HG03097 (cell line): ENCODE data around the gene KDM4C.
"Not testable (repeated sequence)": the region's sequence is repeated elsewhere in the genome, so short reads cannot be mapped to it uniquely, and the experiment has no call there.

Source experiments
- ATAC-seq: cut with Tn5 transposase; IDR thresholded peaks from one replicate; pipeline ENCODE4 v1.9.1; 2021; ENCODE audit not compliant: unreplicated experiment, low FRiP score

KDM4C gene

GRCh38 chr9:6763244-6763643 lies 5.5 kb downstream of the KDM4C start:
- ATAC-seq: no peak

- no peak for ATAC-seq
Observed at GRCh38 chr9:6764011-6764410, 6.2 kb downstream of the KDM4C start.

- no peak for ATAC-seq
Observed at GRCh38 chr9:6764523-6764922, 6.8 kb downstream of the KDM4C start.

- no peak for ATAC-seq
Observed at GRCh38 chr9:6764950-6765349, 7.2 kb downstream of the KDM4C start.

GRCh38 chr9:6765396-6765795 lies 7.6 kb downstream of the KDM4C start:
- ATAC-seq: no peak

GRCh38 chr9:6766606-6767005 lies 8.8 kb downstream of the KDM4C start:
- no peak for ATAC-seq

GRCh38 chr9:6768587-6768986 lies 10.8 kb downstream of the KDM4C start:
- not testable (repeated sequence) for ATAC-seq

GRCh38 chr9:6771722-6772121 lies 13.9 kb downstream of the KDM4C start:
- ATAC-seq: no peak

GRCh38 chr9:6777213-6777902 lies 19.6 kb downstream of the KDM4C start:
- no peak for ATAC-seq

- ATAC-seq: no peak
Observed at GRCh38 chr9:6779417-6780241, 21.9 kb downstream of the KDM4C start.

GRCh38 chr9:6780690-6781089 lies 22.9 kb downstream of the KDM4C start:
- ATAC-seq: no peak

- no peak for ATAC-seq
Observed at GRCh38 chr9:6781476-6781875, 23.7 kb downstream of the KDM4C start.

GRCh38 chr9:6782345-6782744 lies 24.6 kb downstream of the KDM4C start:
- ATAC-seq: no peak

GRCh38 chr9:6782981-6783380 lies 25.2 kb downstream of the KDM4C start:
- no peak for ATAC-seq

GRCh38 chr9:6783753-6784152 lies 26.0 kb downstream of the KDM4C start:
- no peak for ATAC-seq

GRCh38 chr9:6785682-6786081 lies 27.9 kb downstream of the KDM4C start:
- no peak for ATAC-seq

GRCh38 chr9:6787793-6788161 lies 30.0 kb downstream of the KDM4C start:
- no peak for ATAC-seq

GRCh38 chr9:6788162-6789016 lies 30.6 kb downstream of the KDM4C start:
- no peak for ATAC-seq

GRCh38 chr9:6789017-6789338 lies 31.2 kb downstream of the KDM4C start:
- not testable (repeated sequence) for ATAC-seq

GRCh38 chr9:6790866-6791265 lies 33.1 kb downstream of the KDM4C start:
- no peak for ATAC-seq

GRCh38 chr9:6793203-6793602 lies 35.4 kb downstream of the KDM4C start:
- ATAC-seq: no peak
